Measurements from ENCODE around the gene ZRSR2.
"Not testable (repeated sequence)": the region's sequence is repeated elsewhere in the genome, so short reads cannot be mapped to it uniquely, and the experiment has no call there.

ZRSR2 gene, protein sequence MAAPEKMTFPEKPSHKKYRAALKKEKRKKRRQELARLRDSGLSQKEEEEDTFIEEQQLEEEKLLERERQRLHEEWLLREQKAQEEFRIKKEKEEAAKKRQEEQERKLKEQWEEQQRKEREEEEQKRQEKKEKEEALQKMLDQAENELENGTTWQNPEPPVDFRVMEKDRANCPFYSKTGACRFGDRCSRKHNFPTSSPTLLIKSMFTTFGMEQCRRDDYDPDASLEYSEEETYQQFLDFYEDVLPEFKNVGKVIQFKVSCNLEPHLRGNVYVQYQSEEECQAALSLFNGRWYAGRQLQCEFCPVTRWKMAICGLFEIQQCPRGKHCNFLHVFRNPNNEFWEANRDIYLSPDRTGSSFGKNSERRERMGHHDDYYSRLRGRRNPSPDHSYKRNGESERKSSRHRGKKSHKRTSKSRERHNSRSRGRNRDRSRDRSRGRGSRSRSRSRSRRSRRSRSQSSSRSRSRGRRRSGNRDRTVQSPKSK

DNA sequence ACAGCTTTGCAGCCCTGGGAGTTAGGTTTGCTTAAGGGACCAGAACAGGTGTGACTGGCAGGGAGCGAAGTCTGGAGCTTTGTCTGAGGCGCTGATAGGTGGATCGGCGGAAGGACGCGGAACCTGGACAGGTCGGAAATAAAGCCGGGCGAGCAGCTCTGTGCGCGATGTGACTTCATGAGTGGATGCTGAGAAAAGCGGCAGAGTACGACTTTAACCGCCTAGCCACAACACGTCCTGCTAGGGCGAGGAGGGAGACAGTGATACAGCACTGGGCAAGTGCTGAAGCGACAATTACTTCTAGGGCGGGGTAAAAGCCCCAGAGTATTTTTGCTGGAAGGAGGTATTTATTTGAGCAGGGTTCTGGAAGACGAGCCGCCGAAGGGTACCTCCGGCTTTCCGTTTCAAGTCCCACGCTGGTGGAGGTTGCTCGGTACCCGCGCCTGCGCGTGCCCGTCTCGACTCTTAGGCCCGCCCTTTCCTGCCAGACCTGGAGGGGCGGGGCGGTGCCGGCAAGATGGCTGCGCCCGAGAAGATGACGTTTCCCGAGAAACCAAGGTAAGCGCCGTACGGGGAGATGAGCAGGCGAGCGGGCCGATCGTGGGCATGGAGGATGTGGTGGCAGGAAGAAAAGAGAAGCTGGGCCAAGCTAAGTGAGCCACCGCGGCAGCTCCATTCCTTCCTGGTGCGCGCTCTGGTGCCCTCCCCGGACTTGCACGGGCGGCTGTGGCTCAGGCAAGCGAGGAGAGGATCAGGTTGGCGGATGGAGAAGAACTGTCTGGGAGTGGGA is at the start of gene ZRSR2:
Gene ZRSR2, plus strand, starts transcription at position 506 of the 790 bp plus-strand sequence. Its CDS starts 12 bp downstream, at position 518.
- Mint-ChIP-seq H3K27ac (no peak within 1 kb of the TSS), H3K9me3 (no peaks in the 10 kb centered on the region), H3K36me3 (peaks cover 4% of the 10 kb centered on the region), H3K4me3 (no peak within 1 kb of the TSS), H3K4me1 (peaks cover 9% of the 10 kb centered on the region), H3K27me3 (no peaks in the 10 kb centered on the region)
- peak; percentile 97 for ATAC-seq

DNA sequence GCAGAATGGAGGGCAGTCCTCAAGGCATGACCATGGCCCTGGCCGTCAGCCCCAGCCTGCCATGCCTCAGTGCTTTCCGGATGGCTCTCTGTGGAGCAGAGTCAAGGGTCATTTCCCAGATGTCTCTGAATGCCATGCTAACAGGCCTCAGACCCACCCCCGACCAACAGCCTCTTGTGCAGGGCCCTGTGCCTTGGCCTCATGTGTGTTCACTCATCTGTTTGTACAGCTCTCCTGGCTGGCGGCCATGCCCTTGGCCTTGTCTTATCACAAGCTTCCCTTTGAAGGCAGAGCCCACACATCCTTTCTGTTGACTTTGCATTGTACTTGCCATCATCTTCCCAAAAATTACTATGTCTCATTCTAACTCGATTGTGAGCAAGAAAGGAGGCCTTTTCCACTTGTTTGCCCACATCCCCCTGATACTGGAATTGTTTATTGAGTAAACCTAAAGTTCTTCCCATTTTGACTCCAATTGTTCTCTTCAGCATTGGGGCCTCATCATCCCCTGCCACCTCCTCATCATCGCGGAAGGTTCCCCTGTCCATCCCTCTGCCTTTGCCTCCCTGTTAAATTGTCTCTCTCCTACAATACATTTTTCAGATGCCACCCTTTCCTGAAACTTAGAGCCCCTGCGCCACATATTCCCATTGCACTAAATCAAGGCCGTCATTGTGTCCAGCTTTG is 46.0 kb upstream of the ZRSR2 start:
- Mint-ChIP-seq H3K36me3 (peaks cover 51% of the 10 kb centered on the region), H3K27ac (no peak overlapping the region), H3K9me3 (no peaks in the 10 kb centered on the region), H3K4me1 (peaks cover 17% of the 10 kb centered on the region), H3K27me3 (no peaks in the 10 kb centered on the region), H3K4me3 (no peak overlapping the region)
- no peak for ATAC-seq

GRCh38 chrX:15745179-15745578 is 45.1 kb upstream of the ZRSR2 start:
- Mint-ChIP-seq H3K36me3 (peaks cover 51% of the 10 kb centered on the region), H3K4me1 (peaks cover 17% of the 10 kb centered on the region)

GRCh38 chrX:15746651-15747050 is 43.6 kb upstream of the ZRSR2 start:
- peaks cover 49% of the 10 kb centered on the region for H3K36me3 Mint-ChIP-seq
- peaks cover 28% of the 10 kb centered on the region for H3K4me1 Mint-ChIP-seq
- H3K4me3 Mint-ChIP-seq, result not testable (repeated sequence)

More at GRCh38 chrX:15745179-15745578, 45.1 kb upstream of the ZRSR2 start:
- ATAC-seq, result no peak
- no peaks in the 10 kb centered on the region for H3K9me3 Mint-ChIP-seq
- no peak overlapping the region for H3K4me3 Mint-ChIP-seq
- H3K27ac Mint-ChIP-seq, result no peak overlapping the region
- H3K27me3 Mint-ChIP-seq, result no peaks in the 10 kb centered on the region

DNA sequence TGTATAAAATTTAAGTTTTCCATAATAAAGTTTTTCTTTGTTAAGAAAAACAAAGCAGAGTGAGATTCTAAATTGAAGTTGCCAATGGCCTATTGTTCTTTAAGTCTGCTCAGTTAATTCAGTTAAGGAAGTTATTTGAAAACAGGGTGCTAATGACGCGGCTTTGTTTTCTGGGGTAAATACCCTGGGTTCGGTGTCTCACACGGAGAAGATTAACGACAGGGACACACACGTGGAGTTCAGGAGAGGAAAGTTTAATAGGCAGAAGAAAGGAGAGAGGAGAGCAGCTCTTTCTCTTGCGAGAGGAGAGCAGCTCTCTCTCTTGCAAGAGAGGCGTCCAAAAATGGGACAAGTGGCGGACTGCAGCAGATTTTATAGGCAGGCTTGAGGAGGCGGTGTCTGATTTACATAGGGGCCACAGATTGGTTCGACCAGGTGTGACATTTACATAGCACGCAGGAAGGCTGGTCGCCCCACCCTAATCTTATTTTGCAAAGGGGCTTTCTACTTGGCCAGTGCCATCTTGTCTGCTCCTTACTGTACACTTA is 42.6 kb upstream of the ZRSR2 start:
- no peak overlapping the region for H3K27ac Mint-ChIP-seq
- H3K9me3 Mint-ChIP-seq, result no peaks in the 10 kb centered on the region
- H3K4me3 Mint-ChIP-seq, result no peak overlapping the region
- H3K27me3 Mint-ChIP-seq, result no peaks in the 10 kb centered on the region
- no peak for ATAC-seq
- peaks cover 40% of the 10 kb centered on the region for H3K36me3 Mint-ChIP-seq
- H3K4me1 Mint-ChIP-seq, result peaks cover 31% of the 10 kb centered on the region

More at GRCh38 chrX:15746651-15747050, 43.6 kb upstream of the ZRSR2 start:
- H3K9me3 Mint-ChIP-seq, H3K27ac Mint-ChIP-seq, H3K27me3 Mint-ChIP-seq, ATAC-seq: not testable (repeated sequence)

DNA sequence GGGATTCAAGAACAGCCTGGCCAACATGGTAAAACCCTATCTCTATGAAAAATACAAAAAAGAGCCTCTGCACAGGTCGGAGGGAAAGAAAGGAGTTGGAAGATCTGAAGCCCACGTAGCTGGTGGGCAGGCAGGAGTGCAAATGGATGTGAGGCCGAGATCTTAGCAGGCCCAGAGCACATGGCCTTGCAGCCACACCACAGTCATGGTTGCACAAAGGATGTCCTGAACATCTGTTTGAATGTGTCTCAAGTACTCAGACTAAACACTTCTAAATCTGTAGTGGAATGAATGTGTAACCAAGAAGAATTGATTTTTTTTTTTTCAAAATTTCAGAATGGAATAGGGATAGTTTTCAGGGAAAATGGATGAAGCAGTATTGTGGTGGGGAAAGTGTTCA is 41.4 kb upstream of the ZRSR2 start:
- ATAC-seq, result no peak
- Mint-ChIP-seq H3K9me3 (no peaks in the 10 kb centered on the region), H3K36me3 (peaks cover 29% of the 10 kb centered on the region), H3K27ac (peak overlapping the region; percentile 89), H3K4me1 (peaks cover 22% of the 10 kb centered on the region), H3K27me3 (no peaks in the 10 kb centered on the region), H3K4me3 (no peak overlapping the region)

DNA sequence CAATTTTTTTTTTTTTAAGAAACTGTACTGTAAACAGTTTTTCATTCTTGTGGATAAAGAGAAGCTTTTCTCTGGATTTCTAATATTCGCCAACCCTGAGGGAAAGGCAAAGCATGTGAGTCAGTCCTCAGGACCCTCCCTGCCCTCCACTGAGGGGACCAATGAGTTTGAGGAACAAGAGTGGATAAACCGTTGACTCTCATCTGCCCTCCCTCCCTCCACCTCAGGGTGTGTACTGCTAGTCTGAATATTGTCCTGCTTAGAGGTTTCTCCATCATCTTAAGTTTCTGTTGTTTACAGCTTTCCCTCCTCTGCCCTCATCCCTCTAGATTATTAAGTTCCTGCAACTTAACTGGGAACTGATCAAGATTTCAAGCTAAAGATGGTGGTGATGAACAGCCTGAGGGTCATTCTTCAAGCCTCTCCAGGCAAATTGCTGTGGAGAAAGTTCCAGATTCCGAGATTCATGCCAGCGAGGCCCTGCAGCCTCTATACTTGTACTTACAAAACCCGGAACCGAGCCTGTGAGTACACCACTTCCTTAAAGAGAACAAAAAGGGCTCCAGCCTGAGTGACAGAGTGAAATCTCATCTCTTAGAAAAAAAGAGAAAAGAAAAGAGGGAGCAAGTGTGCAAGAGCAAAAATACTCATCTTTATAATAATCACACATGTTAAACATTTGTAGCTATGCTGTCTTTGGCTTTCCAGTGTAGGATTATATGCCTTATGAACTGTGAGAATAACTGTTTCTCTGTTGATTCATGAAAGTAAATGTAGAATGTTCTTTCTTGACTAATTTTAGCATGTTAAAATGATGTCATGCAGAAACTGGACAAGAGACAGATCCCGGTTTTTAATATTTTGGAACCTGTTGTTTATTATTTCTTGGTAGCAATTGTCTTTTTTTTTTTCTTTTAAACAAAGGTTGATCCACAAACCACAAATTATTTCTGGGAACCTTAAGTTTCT is 40.4 kb upstream of the ZRSR2 start:
- Mint-ChIP-seq H3K27me3 (no peaks in the 10 kb centered on the region), H3K9me3 (no peaks in the 10 kb centered on the region), H3K27ac (peak overlapping the region; percentile 89), H3K36me3 (peaks cover 21% of the 10 kb centered on the region), H3K4me3 (peak overlapping the region; percentile 23), H3K4me1 (peaks cover 14% of the 10 kb centered on the region)
- ATAC-seq, result peak; percentile 84

- Mint-ChIP-seq H3K27ac (peak overlapping the region; percentile 89), H3K4me1 (peaks cover 14% of the 10 kb centered on the region), H3K9me3 (no peaks in the 10 kb centered on the region), H3K4me3 (no peak overlapping the region), H3K27me3 (no peaks in the 10 kb centered on the region), H3K36me3 (peaks cover 21% of the 10 kb centered on the region)
- no peak for ATAC-seq
These were observed 39.6 kb upstream of the ZRSR2 start for GRCh38 chrX:15750611-15751154.

DNA sequence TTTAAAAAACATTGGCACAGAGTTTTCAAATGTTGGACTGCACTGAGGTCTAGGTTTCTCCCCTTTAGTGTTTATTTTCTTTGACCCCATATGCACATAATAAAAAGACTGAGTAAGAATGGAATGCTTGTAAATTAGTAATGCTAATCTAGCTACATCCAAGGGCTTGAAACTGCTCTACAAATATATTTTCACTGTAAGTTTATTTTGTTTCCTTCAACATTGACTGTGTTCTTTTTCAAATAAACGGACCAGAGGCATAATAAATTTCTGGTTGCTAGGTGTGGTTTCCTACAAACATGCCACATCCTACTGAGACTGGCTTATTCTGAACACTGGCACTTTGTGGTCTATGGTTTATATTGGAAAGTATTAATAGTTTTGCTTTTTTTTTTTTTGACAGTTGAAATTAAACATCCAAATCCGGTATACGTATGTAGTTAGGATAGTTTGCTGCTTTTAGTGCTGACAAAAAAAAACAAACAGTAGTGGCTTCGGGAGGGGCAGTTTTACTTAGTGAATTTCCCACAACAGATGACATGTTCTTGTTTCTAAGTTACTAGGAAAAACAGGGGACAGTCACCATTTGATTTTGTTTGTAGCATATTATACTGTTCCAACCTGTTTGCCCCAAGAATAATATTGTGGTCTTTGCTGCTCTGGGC is 39.0 kb upstream of the ZRSR2 start:
- Mint-ChIP-seq H3K36me3 (peaks cover 23% of the 10 kb centered on the region), H3K27ac (peak overlapping the region; percentile 89), H3K27me3 (no peaks in the 10 kb centered on the region), H3K4me1 (peaks cover 14% of the 10 kb centered on the region), H3K4me3 (peak overlapping the region; percentile 31), H3K9me3 (no peaks in the 10 kb centered on the region)
- ATAC-seq, result peak; percentile 64

GRCh38 chrX:15755091-15755490 is 35.2 kb upstream of the ZRSR2 start:
- Mint-ChIP-seq H3K27ac (no peak overlapping the region), H3K36me3 (peaks cover 6% of the 10 kb centered on the region), H3K27me3 (no peaks in the 10 kb centered on the region), H3K9me3 (no peaks in the 10 kb centered on the region), H3K4me3 (no peak overlapping the region), H3K4me1 (peaks cover 14% of the 10 kb centered on the region)
- no peak for ATAC-seq

DNA sequence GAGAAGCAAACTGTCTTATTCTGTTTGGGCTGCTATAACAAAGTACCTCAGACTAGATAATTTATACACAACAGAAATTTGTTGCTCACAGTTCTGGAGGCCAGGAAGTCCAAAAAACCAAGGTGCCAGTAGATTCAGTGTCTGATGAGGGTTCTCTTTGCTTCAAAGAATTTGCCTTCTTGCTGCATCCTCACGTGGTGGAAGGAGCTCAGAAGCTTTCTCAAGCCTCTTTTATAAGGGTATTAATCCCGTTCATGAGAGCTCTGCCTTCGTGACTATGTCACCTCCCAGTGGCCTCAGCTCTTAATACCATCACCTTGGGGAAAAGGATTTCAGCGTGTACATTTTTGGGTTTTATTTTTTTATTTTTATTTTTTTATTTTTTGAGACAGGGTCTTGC is 32.1 kb upstream of the ZRSR2 start:
- Mint-ChIP-seq H3K27me3 (no peaks in the 10 kb centered on the region), H3K9me3 (no peaks in the 10 kb centered on the region), H3K4me1 (peaks cover 6% of the 10 kb centered on the region), H3K36me3 (peaks cover 6% of the 10 kb centered on the region), H3K27ac (no peak overlapping the region), H3K4me3 (no peak overlapping the region)
- ATAC-seq, result no peak

DNA sequence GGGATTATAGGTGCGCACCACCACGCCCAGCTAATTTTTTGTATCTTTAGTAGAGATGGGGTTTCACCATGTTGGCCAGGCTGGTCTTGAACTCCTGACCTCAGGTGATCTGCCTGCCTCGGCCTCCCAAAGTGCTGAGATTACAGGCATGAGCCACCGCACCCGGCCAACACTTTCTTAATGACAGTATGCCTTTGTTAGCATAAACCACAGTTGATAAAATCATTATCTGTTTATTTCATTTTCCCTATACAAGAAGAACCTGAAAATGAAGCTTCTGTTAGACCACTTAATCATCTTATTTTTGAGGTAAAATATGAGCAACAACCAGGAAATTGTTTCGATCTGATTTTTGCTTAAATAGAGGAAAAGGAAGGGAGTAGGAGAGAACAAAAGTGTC is 30.4 kb upstream of the ZRSR2 start:
- not testable (repeated sequence) for H3K27me3 Mint-ChIP-seq, H3K27ac Mint-ChIP-seq, ATAC-seq, H3K9me3 Mint-ChIP-seq, H3K4me1 Mint-ChIP-seq, H3K4me3 Mint-ChIP-seq, H3K36me3 Mint-ChIP-seq

GRCh38 chrX:15761564-15762191 is 28.6 kb upstream of the ZRSR2 start:
- H3K27me3 Mint-ChIP-seq, result no peaks in the 10 kb centered on the region
- peak overlapping the region; percentile 14 for H3K27ac Mint-ChIP-seq
- H3K36me3 Mint-ChIP-seq, result no peaks in the 10 kb centered on the region
- no peaks in the 10 kb centered on the region for H3K9me3 Mint-ChIP-seq
- H3K4me3 Mint-ChIP-seq, result no peak overlapping the region
- peaks cover 6% of the 10 kb centered on the region for H3K4me1 Mint-ChIP-seq
- no peak for ATAC-seq

Measured in stimulated activated memory B cell treated with anti-CD40 and anti-IgM and Interleukin-4, amounts not matched to agents 10 μg/mL and 1 μg/mL and 100 μg/mL, for 72 hours (primary cell).